HUES6 (cell line): ENCODE data around the gene PCYOX1L.
A peak's percentile ranks its signal among the peaks of the same experiment; 100 is the strongest.

Experiments
- H3K27ac ChIP-seq: 2 replicates; pipeline ENCODE4 v1.7.0; 2013; ENCODE audit warnings: low read depth, mild to moderate bottlenecking, low read length, inconsistent platforms
- H3K27me3 ChIP-seq: 2 replicates; pipeline ENCODE4 v1.6.1; 2013; ENCODE audit warnings: low read length; ENCODE audit not compliant: control insufficient read depth, insufficient read depth
- H3K36me3 ChIP-seq: 2 replicates; pipeline ENCODE4 v1.6.1; 2013; ENCODE audit warnings: low read length; ENCODE audit not compliant: control insufficient read depth, insufficient read depth
- H3K4me1 ChIP-seq: 2 replicates; pipeline ENCODE4 v1.6.1; 2013; ENCODE audit warnings: low read length; ENCODE audit not compliant: control insufficient read depth, insufficient read depth
- H3K4me3 ChIP-seq: 2 replicates; pipeline ENCODE4 v1.5.1; 2013; ENCODE audit warnings: low read depth, low read length
- H3K9ac ChIP-seq: one replicate; pipeline ENCODE4 v1.6.1; 2013; ENCODE audit warnings: mild to moderate bottlenecking, low read length
- H3K9me3 ChIP-seq: 2 replicates; pipeline ENCODE4 v1.6.1; 2013; ENCODE audit warnings: low read depth, low read length; ENCODE audit not compliant: control insufficient read depth, insufficient read depth

Gene PCYOX1L

GRCh38 chr5:149409268-149409948 is 51.6 kb downstream of the PCYOX1L start:
- Histone ChIP-seq H3K9me3 (no peaks in the 10 kb centered on the region), H3K27ac (no peak overlapping the region), H3K4me3 (no peak overlapping the region)

GRCh38 chr5:149410071-149410470 is 52.2 kb downstream of the PCYOX1L start:
- H3K27me3 ChIP-seq, result no peaks in the 10 kb centered on the region
- peaks cover 48% of the 10 kb centered on the region for H3K4me1 ChIP-seq
- H3K36me3 ChIP-seq, result no peaks in the 10 kb centered on the region
- H3K4me3 ChIP-seq, result no peak overlapping the region
- no peak overlapping the region for H3K9ac ChIP-seq
- no peaks in the 10 kb centered on the region for H3K9me3 ChIP-seq
- no peak overlapping the region for H3K27ac ChIP-seq

More at GRCh38 chr5:149409268-149409948, 51.6 kb downstream of the PCYOX1L start:
- peaks cover 55% of the 10 kb centered on the region for H3K4me1 ChIP-seq
- no peaks in the 10 kb centered on the region for H3K27me3 ChIP-seq
- H3K36me3 ChIP-seq, result no peaks in the 10 kb centered on the region
- H3K9ac ChIP-seq, result no peak overlapping the region

- no peaks in the 10 kb centered on the region for H3K36me3 ChIP-seq
- H3K4me3 ChIP-seq, result no peak overlapping the region
- H3K27ac ChIP-seq, result no peak overlapping the region
- H3K4me1 ChIP-seq, result peaks cover 40% of the 10 kb centered on the region
- H3K9ac ChIP-seq, result no peak overlapping the region
- no peaks in the 10 kb centered on the region for H3K9me3 ChIP-seq
- H3K27me3 ChIP-seq, result no peaks in the 10 kb centered on the region
These were observed 53.0 kb downstream of the PCYOX1L start for GRCh38 chr5:149410721-149411432.

- Histone ChIP-seq H3K27ac (no peak overlapping the region), H3K4me3 (no peak overlapping the region), H3K4me1 (peaks cover 32% of the 10 kb centered on the region), H3K27me3 (no peaks in the 10 kb centered on the region), H3K36me3 (no peaks in the 10 kb centered on the region), H3K9me3 (no peaks in the 10 kb centered on the region), H3K9ac (no peak overlapping the region)
These were observed 54.1 kb downstream of the PCYOX1L start for GRCh38 chr5:149411738-149412519.

- no peak overlapping the region for H3K4me3 ChIP-seq
- no peak overlapping the region for H3K27ac ChIP-seq
- H3K9me3 ChIP-seq, result no peaks in the 10 kb centered on the region
- H3K36me3 ChIP-seq, result no peaks in the 10 kb centered on the region
- peaks cover 30% of the 10 kb centered on the region for H3K4me1 ChIP-seq
- no peaks in the 10 kb centered on the region for H3K27me3 ChIP-seq
- H3K9ac ChIP-seq, result no peak overlapping the region
These were observed 55.1 kb downstream of the PCYOX1L start for GRCh38 chr5:149412783-149413476.

GRCh38 chr5:149413477-149414210 is 55.8 kb downstream of the PCYOX1L start:
- Histone ChIP-seq H3K9me3 (no peaks in the 10 kb centered on the region), H3K4me3 (no peak overlapping the region), H3K36me3 (no peaks in the 10 kb centered on the region), H3K27ac (no peak overlapping the region), H3K9ac (no peak overlapping the region), H3K27me3 (no peaks in the 10 kb centered on the region), H3K4me1 (peaks cover 34% of the 10 kb centered on the region)

GRCh38 chr5:149414405-149415065 is 56.7 kb downstream of the PCYOX1L start:
- no peak overlapping the region for H3K4me3 ChIP-seq
- no peak overlapping the region for H3K9ac ChIP-seq
- H3K4me1 ChIP-seq, result peaks cover 31% of the 10 kb centered on the region
- H3K27me3 ChIP-seq, result no peaks in the 10 kb centered on the region
- H3K27ac ChIP-seq, result no peak overlapping the region
- H3K9me3 ChIP-seq, result no peaks in the 10 kb centered on the region
- no peaks in the 10 kb centered on the region for H3K36me3 ChIP-seq

- Histone ChIP-seq H3K9me3 (no peaks in the 10 kb centered on the region), H3K36me3 (no peaks in the 10 kb centered on the region), H3K27me3 (no peaks in the 10 kb centered on the region), H3K4me3 (no peak overlapping the region), H3K9ac (no peak overlapping the region), H3K27ac (no peak overlapping the region), H3K4me1 (peaks cover 23% of the 10 kb centered on the region)
These were observed 57.5 kb downstream of the PCYOX1L start for GRCh38 chr5:149415066-149415967.

- H3K27me3 ChIP-seq, result no peaks in the 10 kb centered on the region
- H3K9ac ChIP-seq, result peak overlapping the region; percentile 72
- no peaks in the 10 kb centered on the region for H3K36me3 ChIP-seq
- H3K4me1 ChIP-seq, result peaks cover 22% of the 10 kb centered on the region
- no peak overlapping the region for H3K4me3 ChIP-seq
- H3K9me3 ChIP-seq, result no peaks in the 10 kb centered on the region
- peak overlapping the region; percentile 40; the same call in 1 of the 2 replicates for H3K27ac ChIP-seq
These were observed 59.3 kb downstream of the PCYOX1L start for GRCh38 chr5:149416987-149417710.
